ENCODE measurements around the gene DPYSL4. TPM values are rescaled to one million over a fixed set of nuclear protein-coding genes. Genes with fewer than 3 reads are reported as not detected.

DPYSL4 gene
- total RNA-seq, 1 experiment from 2014 or later, result not detected

- Mint-ChIP-seq H3K27me3 (ENCODE audit: unreplicated experiment) (peaks cover 11% of the 10 kb centered on the region), H3K4me1 (ENCODE audit: low read depth, unreplicated experiment) (no peaks in the 10 kb centered on the region), H3K9me3 (ENCODE audit: low read depth, unreplicated experiment) (no peaks in the 10 kb centered on the region), H3K4me3 (ENCODE audit: low read depth, unreplicated experiment) (no peak overlapping the region), H3K27ac (ENCODE audit: unreplicated experiment) (no peak overlapping the region), H3K36me3 (ENCODE audit: insufficient read depth, unreplicated experiment) (no peaks in the 10 kb centered on the region)
- no peak for TF ChIP-seq CTCF (IDR thresholded peaks at IDR 0.05; ENCODE audit: unreplicated experiment)
- intact Hi-C loops (cut with micrococcal nuclease; ENCODE audit: unreplicated experiment), result no loop called here
- BruUV-seq (replicated peaks), result no TSS peak
- DNase-seq, result no peak
- CTCF ChIA-PET, result no interaction called here
Measured at GRCh38 chr10:132151951-132152505, 34.7 kb upstream of the DPYSL4 start.

GRCh38 chr10:132152896-132153580 is 33.7 kb upstream of the DPYSL4 start:
- no peaks in the 10 kb centered on the region for H3K36me3 Mint-ChIP-seq (ENCODE audit: insufficient read depth, unreplicated experiment)
- H3K4me1 Mint-ChIP-seq (ENCODE audit: low read depth, unreplicated experiment), result no peaks in the 10 kb centered on the region
- intact Hi-C loops (cut with micrococcal nuclease; ENCODE audit: unreplicated experiment), result no loop called here
- no peak for DNase-seq
- CTCF ChIA-PET, result no interaction called here
- no peaks in the 10 kb centered on the region for H3K9me3 Mint-ChIP-seq (ENCODE audit: low read depth, unreplicated experiment)
- no peak for TF ChIP-seq CTCF (IDR thresholded peaks at IDR 0.05; ENCODE audit: unreplicated experiment)
- H3K27ac Mint-ChIP-seq (ENCODE audit: unreplicated experiment), result no peak overlapping the region
- no peak overlapping the region for H3K4me3 Mint-ChIP-seq (ENCODE audit: low read depth, unreplicated experiment)
- BruUV-seq (replicated peaks), result no TSS peak
- peaks cover 1% of the 10 kb centered on the region for H3K27me3 Mint-ChIP-seq (ENCODE audit: unreplicated experiment)

GRCh38 chr10:132153616-132154217 is 33.0 kb upstream of the DPYSL4 start:
- CTCF ChIA-PET, result no interaction called here
- no peak for TF ChIP-seq CTCF (IDR thresholded peaks at IDR 0.05; ENCODE audit: unreplicated experiment)
- Mint-ChIP-seq H3K4me3 (ENCODE audit: low read depth, unreplicated experiment) (no peak overlapping the region), H3K4me1 (ENCODE audit: low read depth, unreplicated experiment) (no peaks in the 10 kb centered on the region), H3K36me3 (ENCODE audit: insufficient read depth, unreplicated experiment) (no peaks in the 10 kb centered on the region), H3K27me3 (ENCODE audit: unreplicated experiment) (no peaks in the 10 kb centered on the region), H3K27ac (ENCODE audit: unreplicated experiment) (no peak overlapping the region), H3K9me3 (ENCODE audit: low read depth, unreplicated experiment) (no peaks in the 10 kb centered on the region)
- intact Hi-C loops (cut with micrococcal nuclease; ENCODE audit: unreplicated experiment), result no loop called here
- no peak for DNase-seq
- BruUV-seq (replicated peaks), result no TSS peak

GRCh38 chr10:132154440-132154839 is 32.3 kb upstream of the DPYSL4 start:
- TF ChIP-seq CTCF (IDR thresholded peaks at IDR 0.05; ENCODE audit: unreplicated experiment), result no peak
- BruUV-seq (replicated peaks), result no TSS peak
- Mint-ChIP-seq H3K4me3 (ENCODE audit: low read depth, unreplicated experiment) (no peak overlapping the region), H3K4me1 (ENCODE audit: low read depth, unreplicated experiment) (no peaks in the 10 kb centered on the region), H3K36me3 (ENCODE audit: insufficient read depth, unreplicated experiment) (no peaks in the 10 kb centered on the region), H3K9me3 (ENCODE audit: low read depth, unreplicated experiment) (peaks cover 4% of the 10 kb centered on the region), H3K27ac (ENCODE audit: unreplicated experiment) (no peak overlapping the region), H3K27me3 (ENCODE audit: unreplicated experiment) (no peaks in the 10 kb centered on the region)
- intact Hi-C loops (cut with micrococcal nuclease; ENCODE audit: unreplicated experiment), result no loop called here
- DNase-seq, result no peak
- CTCF ChIA-PET, result no interaction called here
